ENCODE measurements around the gene GDPD3. TPM values are rescaled to one million over a fixed set of nuclear protein-coding genes. Genes with fewer than 3 reads are reported as not detected.
"Not testable (repeated sequence)": the region's sequence is repeated elsewhere in the genome, so short reads cannot be mapped to it uniquely, and the experiment has no call there.

Gene GDPD3
- total RNA-seq, 1 donor from 2014 or later, result 1.8 TPM

DNA sequence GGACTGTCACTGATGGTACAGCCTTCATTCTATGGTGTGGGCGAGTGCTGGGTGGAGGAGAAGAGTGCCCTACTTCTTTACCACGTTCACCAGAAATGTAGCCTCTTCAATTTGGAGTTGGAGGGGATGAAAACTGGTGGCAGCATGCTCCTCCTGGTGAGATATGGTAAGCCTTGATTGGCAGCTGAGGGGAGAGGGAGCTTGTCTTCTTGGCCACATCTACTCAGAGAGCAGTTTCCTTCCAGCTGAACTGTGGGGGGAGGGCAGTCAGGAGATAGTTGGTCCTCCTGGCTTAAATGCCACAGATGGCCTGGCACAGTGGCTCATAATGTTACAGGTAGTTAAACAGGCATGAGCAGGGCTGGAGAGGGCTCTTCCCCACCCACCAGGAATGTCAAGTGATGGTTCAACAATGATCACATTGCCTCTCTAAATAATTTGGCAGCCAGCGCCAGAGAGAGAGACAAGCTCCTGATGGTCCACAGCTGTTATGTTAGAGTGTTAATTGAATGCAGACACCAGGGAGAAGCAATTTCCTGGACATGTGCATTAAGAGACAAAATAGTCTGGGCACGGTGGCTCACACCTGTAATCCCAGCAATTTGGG is 18.6 kb upstream of the GDPD3 start:
- Histone ChIP-seq H3K36me3 (ENCODE audit: insufficient read depth, low read length) (no peaks in the 10 kb centered on the region), H3K4me2 (ENCODE audit: low read length) (no peak overlapping the region), H4K20me1 (ENCODE audit: insufficient read depth, low read length) (no peaks in the 10 kb centered on the region), H3K4me1 (ENCODE audit: insufficient read depth, low read length) (no peaks in the 10 kb centered on the region), H3K27me3 (ENCODE audit: insufficient read depth, low read length) (no peaks in the 10 kb centered on the region), H3K4me3 (ENCODE audit: insufficient read depth, low read depth, low read length) (no peak overlapping the region), H3K9ac (ENCODE audit: low read length) (no peak overlapping the region), H2AFZ (ENCODE audit: low read depth, low read length) (no peak overlapping the region), H3K79me2 (ENCODE audit: insufficient read depth, low read length) (no peaks in the 10 kb centered on the region), H3K27ac (ENCODE audit: low read depth, low read length) (no peak overlapping the region), H3K9me3 (ENCODE audit: insufficient read depth, low read depth, low read length) (no peaks in the 10 kb centered on the region)
- no peak overlapping the region for H3K27ac Mint-ChIP-seq (ENCODE audit: unreplicated experiment)
- TF ChIP-seq, protein P1, sequence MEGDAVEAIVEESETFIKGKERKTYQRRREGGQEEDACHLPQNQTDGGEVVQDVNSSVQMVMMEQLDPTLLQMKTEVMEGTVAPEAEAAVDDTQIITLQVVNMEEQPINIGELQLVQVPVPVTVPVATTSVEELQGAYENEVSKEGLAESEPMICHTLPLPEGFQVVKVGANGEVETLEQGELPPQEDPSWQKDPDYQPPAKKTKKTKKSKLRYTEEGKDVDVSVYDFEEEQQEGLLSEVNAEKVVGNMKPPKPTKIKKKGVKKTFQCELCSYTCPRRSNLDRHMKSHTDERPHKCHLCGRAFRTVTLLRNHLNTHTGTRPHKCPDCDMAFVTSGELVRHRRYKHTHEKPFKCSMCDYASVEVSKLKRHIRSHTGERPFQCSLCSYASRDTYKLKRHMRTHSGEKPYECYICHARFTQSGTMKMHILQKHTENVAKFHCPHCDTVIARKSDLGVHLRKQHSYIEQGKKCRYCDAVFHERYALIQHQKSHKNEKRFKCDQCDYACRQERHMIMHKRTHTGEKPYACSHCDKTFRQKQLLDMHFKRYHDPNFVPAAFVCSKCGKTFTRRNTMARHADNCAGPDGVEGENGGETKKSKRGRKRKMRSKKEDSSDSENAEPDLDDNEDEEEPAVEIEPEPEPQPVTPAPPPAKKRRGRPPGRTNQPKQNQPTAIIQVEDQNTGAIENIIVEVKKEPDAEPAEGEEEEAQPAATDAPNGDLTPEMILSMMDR (IDR thresholded peaks at IDR 0.05; ENCODE audit: insufficient read depth, low read depth, low read length), result no peak
- TF ChIP-seq EZH2 (IDR thresholded peaks at IDR 0.05; ENCODE audit: insufficient read depth, low read length), result no peak
- no peaks in the 10 kb centered on the region for H3K36me3 Mint-ChIP-seq (ENCODE audit: low read depth, unreplicated experiment)
- no peak for FAIRE-seq
- H3K27me3 Mint-ChIP-seq (ENCODE audit: low read depth, unreplicated experiment), result peaks cover 17% of the 10 kb centered on the region
- no peak for DNase-seq (ENCODE audit: low read depth)
- H3K9me3 Mint-ChIP-seq (ENCODE audit: unreplicated experiment), result no peaks in the 10 kb centered on the region
- H3K4me3 Mint-ChIP-seq (ENCODE audit: unreplicated experiment), result no peak overlapping the region
- H3K4me1 Mint-ChIP-seq (ENCODE audit: low read depth, unreplicated experiment), result no peaks in the 10 kb centered on the region

DNA sequence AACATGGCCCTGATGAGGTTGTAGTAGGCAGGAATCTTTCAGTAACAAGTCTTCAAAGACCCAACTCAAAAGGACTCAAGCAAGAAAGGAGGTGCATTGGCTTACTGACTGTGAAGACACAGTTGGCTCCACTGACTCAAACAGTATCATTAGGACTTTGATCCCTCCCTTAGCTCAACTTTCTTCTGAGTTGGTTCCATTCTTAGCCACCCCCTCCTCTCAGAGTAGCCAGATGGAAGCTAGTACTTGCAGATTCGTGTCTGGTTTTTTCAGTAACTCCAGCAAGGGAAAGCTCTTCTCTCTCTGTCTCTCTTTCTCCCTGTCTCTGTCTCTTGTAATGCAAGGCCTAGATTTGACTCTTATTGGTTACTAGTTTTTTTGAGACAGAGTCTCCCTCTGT is 14.7 kb upstream of the GDPD3 start:
- peaks cover 3% of the 10 kb centered on the region for H3K4me1 ChIP-seq (ENCODE audit: insufficient read depth, low read length)
- no peak overlapping the region for H3K27ac ChIP-seq (ENCODE audit: low read depth, low read length)
- Mint-ChIP-seq H3K4me3 (ENCODE audit: unreplicated experiment) (no peak overlapping the region), H3K27me3 (ENCODE audit: low read depth, unreplicated experiment) (peaks cover 13% of the 10 kb centered on the region), H3K9me3 (ENCODE audit: unreplicated experiment) (no peaks in the 10 kb centered on the region), H3K36me3 (ENCODE audit: low read depth, unreplicated experiment) (no peaks in the 10 kb centered on the region), H3K27ac (ENCODE audit: unreplicated experiment) (no peak overlapping the region), H3K4me1 (ENCODE audit: low read depth, unreplicated experiment) (peaks cover 7% of the 10 kb centered on the region)
- TF ChIP-seq, protein P1 (IDR thresholded peaks at IDR 0.05; ENCODE audit: insufficient read depth, low read depth, low read length), result no peak
- TF ChIP-seq EZH2 (IDR thresholded peaks at IDR 0.05; ENCODE audit: insufficient read depth, low read length), result no peak
- H4K20me1 ChIP-seq (ENCODE audit: insufficient read depth, low read length), result no peaks in the 10 kb centered on the region
- no peaks in the 10 kb centered on the region for H3K36me3 ChIP-seq (ENCODE audit: insufficient read depth, low read length)
- H3K9me3 ChIP-seq (ENCODE audit: insufficient read depth, low read depth, low read length), result no peaks in the 10 kb centered on the region
- H3K9ac ChIP-seq (ENCODE audit: low read length), result no peak overlapping the region
- DNase-seq (ENCODE audit: low read depth), result no peak
- H3K4me3 ChIP-seq (ENCODE audit: insufficient read depth, low read depth, low read length), result no peak overlapping the region
- H3K4me2 ChIP-seq (ENCODE audit: low read length), result no peak overlapping the region
- no peak for FAIRE-seq
- no peaks in the 10 kb centered on the region for H3K79me2 ChIP-seq (ENCODE audit: insufficient read depth, low read length)
- H3K27me3 ChIP-seq (ENCODE audit: insufficient read depth, low read length), result no peaks in the 10 kb centered on the region
- no peak overlapping the region for H2AFZ ChIP-seq (ENCODE audit: low read depth, low read length)

- H3K27me3 Mint-ChIP-seq (ENCODE audit: low read depth, unreplicated experiment); DNase-seq (ENCODE audit: low read depth); H2AFZ ChIP-seq (ENCODE audit: low read depth, low read length); H3K27ac Mint-ChIP-seq (ENCODE audit: unreplicated experiment); H3K4me2 ChIP-seq (ENCODE audit: low read length); FAIRE-seq; H3K4me3 Mint-ChIP-seq (ENCODE audit: unreplicated experiment); H3K36me3 ChIP-seq (ENCODE audit: insufficient read depth, low read length); H3K79me2 ChIP-seq (ENCODE audit: insufficient read depth, low read length); H3K9me3 Mint-ChIP-seq (ENCODE audit: unreplicated experiment); H3K9me3 ChIP-seq (ENCODE audit: insufficient read depth, low read depth, low read length); H3K27me3 ChIP-seq (ENCODE audit: insufficient read depth, low read length); H3K27ac ChIP-seq (ENCODE audit: low read depth, low read length); H3K9ac ChIP-seq (ENCODE audit: low read length); H3K36me3 Mint-ChIP-seq (ENCODE audit: low read depth, unreplicated experiment); H3K4me3 ChIP-seq (ENCODE audit: insufficient read depth, low read depth, low read length); H3K4me1 Mint-ChIP-seq (ENCODE audit: low read depth, unreplicated experiment); H4K20me1 ChIP-seq (ENCODE audit: insufficient read depth, low read length): not testable (repeated sequence)
- H3K4me1 ChIP-seq (ENCODE audit: insufficient read depth, low read length), result peaks cover 17% of the 10 kb centered on the region
Measured at GRCh38 chr16:30125690-30126089, 12.4 kb upstream of the GDPD3 start.
